GM12865 (cell line): ENCODE results near the gene ATP2C2.

Experiments
- DNase-seq: peaks from one replicate; pipeline ENCODE4 v3.0.0; 2010; ENCODE audit warnings: low read depth
- H3K4me3 ChIP-seq: 2 replicates; pipeline ENCODE4 v1.5.1; 2011; ENCODE audit warnings: mild to moderate bottlenecking, low read depth, low read length, control low read depth
- TF ChIP-seq, protein P1 (sequence below): IDR thresholded peaks from 2 replicates; pipeline ENCODE4 v1.5.1; 2011; ENCODE audit warnings: low read length, control low read depth, low read depth, inconsistent platforms; ENCODE audit not compliant: insufficient read depth; ENCODE audit errors: missing control alignments

The ATP2C2 gene

DNA sequence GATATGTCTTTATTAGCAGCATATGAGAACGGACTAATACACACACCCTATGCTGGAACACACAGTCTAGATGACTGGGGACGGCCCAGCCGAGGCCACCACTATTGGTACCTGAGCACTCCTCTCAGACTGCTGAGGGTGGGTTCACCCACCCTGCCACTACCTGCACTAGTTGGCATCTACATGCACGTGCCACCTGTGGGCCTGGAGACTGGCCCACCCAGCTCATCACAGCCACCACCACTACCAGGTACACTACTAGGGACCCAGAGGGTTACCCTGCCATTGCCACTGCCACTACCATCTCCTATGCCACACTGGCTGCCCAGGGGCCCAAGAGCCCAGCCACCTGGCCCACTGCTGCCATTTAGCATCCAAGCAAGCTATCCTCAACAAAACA lies 103.6 kb downstream of the ATP2C2 start:
- no peak overlapping the region for H3K4me3 ChIP-seq
- no peak for DNase-seq
- TF ChIP-seq, protein P1, sequence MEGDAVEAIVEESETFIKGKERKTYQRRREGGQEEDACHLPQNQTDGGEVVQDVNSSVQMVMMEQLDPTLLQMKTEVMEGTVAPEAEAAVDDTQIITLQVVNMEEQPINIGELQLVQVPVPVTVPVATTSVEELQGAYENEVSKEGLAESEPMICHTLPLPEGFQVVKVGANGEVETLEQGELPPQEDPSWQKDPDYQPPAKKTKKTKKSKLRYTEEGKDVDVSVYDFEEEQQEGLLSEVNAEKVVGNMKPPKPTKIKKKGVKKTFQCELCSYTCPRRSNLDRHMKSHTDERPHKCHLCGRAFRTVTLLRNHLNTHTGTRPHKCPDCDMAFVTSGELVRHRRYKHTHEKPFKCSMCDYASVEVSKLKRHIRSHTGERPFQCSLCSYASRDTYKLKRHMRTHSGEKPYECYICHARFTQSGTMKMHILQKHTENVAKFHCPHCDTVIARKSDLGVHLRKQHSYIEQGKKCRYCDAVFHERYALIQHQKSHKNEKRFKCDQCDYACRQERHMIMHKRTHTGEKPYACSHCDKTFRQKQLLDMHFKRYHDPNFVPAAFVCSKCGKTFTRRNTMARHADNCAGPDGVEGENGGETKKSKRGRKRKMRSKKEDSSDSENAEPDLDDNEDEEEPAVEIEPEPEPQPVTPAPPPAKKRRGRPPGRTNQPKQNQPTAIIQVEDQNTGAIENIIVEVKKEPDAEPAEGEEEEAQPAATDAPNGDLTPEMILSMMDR: no peak

DNA sequence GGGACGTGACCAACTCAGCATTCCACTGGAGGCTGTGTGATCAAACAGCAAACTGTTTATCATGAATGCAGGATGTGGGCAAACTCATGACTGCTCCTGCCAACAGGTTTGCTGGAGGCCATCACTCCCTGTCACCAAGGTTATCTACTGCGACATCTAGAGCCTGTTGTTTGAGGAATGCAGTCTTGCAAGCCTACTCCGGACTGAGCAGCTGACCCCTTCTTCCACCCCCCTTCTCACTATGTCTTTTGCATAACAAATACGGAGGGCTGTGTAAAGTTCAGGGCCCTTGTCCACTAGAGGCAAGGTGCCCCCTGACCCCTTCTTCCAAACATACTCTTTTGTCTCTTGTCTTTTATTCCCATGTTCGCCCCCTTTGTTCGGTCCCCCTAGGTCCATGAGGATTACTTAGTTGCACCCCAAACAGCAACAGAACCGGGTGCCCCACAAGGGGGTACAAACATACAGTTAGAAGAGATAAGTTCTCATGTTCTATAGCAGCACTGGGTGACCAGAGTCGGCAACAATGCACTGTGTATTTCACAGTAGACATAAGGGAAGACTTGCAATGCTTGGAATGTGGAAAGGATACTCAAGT lies 107.4 kb downstream of the ATP2C2 start:
- no peak for DNase-seq
- TF ChIP-seq, protein P1: no peak
- H3K4me3 ChIP-seq: no peak overlapping the region

- no peak overlapping the region for H3K4me3 ChIP-seq
- no peak for DNase-seq
- TF ChIP-seq, protein P1: no peak
Measured at GRCh38 chr16:84476401-84476800, 108.1 kb downstream of the ATP2C2 start.

- no peak for DNase-seq
- no peak overlapping the region for H3K4me3 ChIP-seq
- TF ChIP-seq, protein P1: no peak
Measured at GRCh38 chr16:84477661-84478060, 109.3 kb downstream of the ATP2C2 start.

DNA sequence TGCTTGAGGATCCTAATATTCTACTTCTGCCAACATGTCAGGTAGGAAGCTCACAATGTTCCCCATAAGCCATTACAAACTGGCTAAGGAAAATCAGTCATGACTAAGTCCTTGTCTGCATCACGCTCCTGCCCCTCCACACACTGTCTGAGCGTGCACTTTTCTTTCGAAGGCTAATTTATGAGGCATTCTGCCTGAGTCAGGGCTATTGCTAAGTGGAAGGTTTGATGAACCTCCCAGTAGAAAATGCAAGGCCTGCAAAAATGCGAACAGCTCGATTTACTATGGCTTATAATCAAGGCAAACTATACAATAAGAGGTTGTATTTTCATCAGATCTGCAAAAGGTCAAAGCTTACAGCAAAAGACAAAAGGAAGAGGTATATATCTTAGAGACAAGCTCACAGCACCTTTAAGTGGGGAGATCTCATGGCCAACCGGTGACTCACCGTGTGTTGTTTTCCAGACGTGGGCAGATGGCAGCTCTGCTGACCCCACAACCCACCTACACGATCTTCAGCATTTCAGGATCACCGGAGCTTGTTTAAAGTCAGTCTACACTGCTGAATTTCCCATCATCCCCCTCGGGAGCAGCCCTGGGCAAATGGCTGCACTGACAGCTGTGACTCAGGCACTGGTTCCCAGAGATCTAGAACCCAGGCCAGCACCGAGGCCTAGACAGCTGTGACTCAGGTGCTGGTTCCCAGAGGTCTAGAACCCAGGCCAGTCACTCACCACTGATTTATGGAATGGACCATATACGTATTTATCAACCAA lies 110.0 kb downstream of the ATP2C2 start:
- H3K4me3 ChIP-seq: no peak overlapping the region
- no peak for DNase-seq
- TF ChIP-seq, protein P1: no peak

DNA sequence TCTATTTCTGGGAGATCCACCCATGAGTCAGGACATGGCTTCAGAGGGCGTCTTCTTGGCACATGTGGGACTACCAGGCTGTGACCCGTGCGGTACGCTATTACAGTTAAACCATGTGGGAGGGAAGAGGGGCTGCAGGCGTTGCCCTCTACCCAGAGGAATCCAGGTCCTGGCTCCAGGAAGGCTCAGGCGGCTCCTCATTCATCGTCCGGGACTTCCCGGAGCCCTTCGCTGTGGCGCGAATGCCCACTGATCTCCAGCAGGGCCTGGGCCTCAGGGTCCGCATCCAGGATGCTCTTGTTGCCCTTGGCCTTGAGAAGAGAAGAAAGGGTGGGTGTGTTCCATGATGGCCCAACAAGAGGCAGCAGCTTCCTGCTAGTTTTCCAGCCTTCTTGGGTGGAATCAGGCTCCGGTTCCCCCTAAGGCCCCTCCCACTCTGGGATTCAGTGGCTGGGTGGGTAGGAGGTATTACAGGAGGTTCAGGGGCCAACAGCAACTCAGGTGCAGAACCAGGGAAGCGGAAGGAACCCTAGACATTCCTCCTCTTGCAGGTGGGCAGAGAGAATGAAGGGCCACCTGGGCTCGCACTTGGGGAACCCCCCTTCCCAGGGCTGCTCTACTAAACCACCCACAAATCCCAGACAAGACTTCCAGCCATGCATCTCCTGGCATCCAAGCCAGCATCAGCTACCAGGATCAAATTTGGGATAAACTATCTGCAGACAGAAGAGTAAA lies 111.5 kb downstream of the ATP2C2 start:
- DNase-seq: no peak
- TF ChIP-seq, protein P1: no peak

More for the DNA sequence above, 111.5 kb downstream of the ATP2C2 start:
- H3K4me3 ChIP-seq: no peak overlapping the region
